Measurements from ENCODE around the gene C1orf167.
A peak's percentile ranks its signal among the peaks of the same experiment; 100 is the strongest.

The C1orf167 gene

DNA sequence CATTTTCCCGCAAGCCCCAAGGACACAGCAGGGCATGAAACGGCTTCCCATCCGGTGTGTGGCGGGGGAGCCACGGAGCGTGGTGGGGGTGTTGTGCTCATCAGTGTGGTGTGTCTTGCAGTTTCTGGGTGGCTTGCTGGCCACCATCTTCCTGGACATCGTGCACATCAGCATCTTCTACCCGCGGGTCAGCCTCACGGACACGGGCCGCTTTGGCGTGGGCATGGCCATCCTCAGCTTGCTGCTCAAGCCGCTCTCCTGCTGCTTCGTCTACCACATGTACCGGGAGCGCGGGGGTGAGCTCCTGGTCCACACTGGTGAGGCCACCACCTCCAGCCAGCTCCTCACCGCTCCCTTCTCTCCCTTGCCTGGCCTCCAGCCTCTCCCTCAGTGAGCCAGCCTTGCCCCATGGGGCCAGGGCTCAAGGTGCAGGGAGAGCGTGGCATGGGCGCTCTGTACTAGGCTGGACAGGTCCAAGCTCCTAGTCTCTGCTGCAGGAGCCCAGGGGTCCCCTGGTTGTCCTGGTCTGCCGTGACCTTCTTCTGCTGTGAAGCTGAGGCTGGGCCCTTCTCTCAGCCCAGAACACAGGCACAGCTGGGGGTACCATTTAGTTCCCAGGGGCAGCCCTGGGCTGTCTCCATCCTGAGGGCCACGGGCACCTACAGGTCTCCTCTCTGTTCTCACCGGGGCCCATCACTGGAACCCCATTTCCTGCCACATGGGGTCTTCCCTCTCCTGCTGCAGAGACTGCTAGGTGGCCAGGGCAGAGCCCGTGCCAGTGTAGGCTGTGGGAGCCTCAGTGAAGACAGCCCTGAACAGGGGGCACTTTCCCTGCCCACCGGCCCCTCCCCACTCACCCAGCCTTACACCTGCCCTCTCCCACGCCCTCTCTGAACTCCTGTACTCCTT, 13.4 kb upstream of the C1orf167 start (continued):
- TF ChIP-seq SNAI2 (CRISPR knock-in tag; IDR thresholded peaks at IDR 0.05) (no peak), TCF4 (CRISPR knock-in tag; IDR thresholded peaks at IDR 0.05; ENCODE audit: borderline replicate concordance) (no peak), ARNTL (CRISPR knock-in tag; IDR thresholded peaks at IDR 0.05; ENCODE audit: borderline replicate concordance, low read depth) (no peak)

DNA sequence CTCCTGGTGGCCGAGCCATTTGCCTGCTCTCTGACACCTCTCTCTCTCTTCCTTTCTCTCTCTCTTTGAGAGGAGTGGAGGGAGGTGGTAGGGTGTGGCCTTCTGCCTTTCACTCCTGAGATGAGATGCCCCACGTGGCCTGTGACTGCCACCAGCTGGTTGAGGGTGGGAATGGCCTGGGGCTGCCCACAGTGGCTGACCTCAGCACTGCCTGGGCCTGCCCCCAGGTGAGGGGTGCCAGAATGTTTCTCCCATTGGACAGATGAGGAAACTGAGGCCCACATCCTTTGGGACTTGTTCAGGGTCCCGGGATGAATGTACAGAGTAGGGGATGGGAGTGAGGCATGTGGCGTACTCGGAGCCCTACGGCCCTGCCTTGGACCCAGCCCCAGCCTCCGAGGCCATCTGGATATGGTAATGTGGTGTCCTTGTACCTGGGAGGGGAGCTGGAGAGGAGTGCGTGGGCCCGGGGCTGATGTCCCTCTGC, 12.7 kb upstream of the C1orf167 start:
- ATAC-seq, result peak; percentile 75
- TF ChIP-seq, protein P1, sequence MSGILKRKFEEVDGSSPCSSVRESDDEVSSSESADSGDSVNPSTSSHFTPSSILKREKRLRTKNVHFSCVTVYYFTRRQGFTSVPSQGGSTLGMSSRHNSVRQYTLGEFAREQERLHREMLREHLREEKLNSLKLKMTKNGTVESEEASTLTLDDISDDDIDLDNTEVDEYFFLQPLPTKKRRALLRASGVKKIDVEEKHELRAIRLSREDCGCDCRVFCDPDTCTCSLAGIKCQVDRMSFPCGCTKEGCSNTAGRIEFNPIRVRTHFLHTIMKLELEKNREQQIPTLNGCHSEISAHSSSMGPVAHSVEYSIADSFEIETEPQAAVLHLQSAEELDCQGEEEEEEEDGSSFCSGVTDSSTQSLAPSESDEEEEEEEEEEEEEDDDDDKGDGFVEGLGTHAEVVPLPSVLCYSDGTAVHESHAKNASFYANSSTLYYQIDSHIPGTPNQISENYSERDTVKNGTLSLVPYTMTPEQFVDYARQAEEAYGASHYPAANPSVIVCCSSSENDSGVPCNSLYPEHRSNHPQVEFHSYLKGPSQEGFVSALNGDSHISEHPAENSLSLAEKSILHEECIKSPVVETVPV (CRISPR knock-in tag; IDR thresholded peaks at IDR 0.05), result no peak
- TF ChIP-seq TCF4 (CRISPR knock-in tag; IDR thresholded peaks at IDR 0.05; ENCODE audit: borderline replicate concordance), result no peak
- TF ChIP-seq, protein P2, sequence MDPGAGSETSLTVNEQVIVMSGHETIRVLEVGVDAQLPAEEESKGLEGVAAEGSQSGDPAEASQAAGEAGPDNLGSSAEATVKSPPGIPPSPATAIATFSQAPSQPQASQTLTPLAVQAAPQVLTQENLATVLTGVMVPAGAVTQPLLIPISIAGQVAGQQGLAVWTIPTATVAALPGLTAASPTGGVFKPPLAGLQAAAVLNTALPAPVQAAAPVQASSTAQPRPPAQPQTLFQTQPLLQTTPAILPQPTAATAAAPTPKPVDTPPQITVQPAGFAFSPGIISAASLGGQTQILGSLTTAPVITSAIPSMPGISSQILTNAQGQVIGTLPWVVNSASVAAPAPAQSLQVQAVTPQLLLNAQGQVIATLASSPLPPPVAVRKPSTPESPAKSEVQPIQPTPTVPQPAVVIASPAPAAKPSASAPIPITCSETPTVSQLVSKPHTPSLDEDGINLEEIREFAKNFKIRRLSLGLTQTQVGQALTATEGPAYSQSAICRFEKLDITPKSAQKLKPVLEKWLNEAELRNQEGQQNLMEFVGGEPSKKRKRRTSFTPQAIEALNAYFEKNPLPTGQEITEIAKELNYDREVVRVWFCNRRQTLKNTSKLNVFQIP (CRISPR knock-in tag; IDR thresholded peaks at IDR 0.05; ENCODE audit: borderline replicate concordance, low read depth), result no peak
- TF ChIP-seq, protein P3, sequence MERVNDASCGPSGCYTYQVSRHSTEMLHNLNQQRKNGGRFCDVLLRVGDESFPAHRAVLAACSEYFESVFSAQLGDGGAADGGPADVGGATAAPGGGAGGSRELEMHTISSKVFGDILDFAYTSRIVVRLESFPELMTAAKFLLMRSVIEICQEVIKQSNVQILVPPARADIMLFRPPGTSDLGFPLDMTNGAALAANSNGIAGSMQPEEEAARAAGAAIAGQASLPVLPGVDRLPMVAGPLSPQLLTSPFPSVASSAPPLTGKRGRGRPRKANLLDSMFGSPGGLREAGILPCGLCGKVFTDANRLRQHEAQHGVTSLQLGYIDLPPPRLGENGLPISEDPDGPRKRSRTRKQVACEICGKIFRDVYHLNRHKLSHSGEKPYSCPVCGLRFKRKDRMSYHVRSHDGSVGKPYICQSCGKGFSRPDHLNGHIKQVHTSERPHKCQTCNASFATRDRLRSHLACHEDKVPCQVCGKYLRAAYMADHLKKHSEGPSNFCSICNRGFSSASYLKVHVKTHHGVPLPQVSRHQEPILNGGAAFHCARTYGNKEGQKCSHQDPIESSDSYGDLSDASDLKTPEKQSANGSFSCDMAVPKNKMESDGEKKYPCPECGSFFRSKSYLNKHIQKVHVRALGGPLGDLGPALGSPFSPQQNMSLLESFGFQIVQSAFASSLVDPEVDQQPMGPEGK (CRISPR knock-in tag; IDR thresholded peaks at IDR 0.05; ENCODE audit: borderline replicate concordance), result no peak
- TF ChIP-seq ZNF70 (CRISPR knock-in tag; IDR thresholded peaks at IDR 0.05), result no peak
- TF ChIP-seq, protein P4, sequence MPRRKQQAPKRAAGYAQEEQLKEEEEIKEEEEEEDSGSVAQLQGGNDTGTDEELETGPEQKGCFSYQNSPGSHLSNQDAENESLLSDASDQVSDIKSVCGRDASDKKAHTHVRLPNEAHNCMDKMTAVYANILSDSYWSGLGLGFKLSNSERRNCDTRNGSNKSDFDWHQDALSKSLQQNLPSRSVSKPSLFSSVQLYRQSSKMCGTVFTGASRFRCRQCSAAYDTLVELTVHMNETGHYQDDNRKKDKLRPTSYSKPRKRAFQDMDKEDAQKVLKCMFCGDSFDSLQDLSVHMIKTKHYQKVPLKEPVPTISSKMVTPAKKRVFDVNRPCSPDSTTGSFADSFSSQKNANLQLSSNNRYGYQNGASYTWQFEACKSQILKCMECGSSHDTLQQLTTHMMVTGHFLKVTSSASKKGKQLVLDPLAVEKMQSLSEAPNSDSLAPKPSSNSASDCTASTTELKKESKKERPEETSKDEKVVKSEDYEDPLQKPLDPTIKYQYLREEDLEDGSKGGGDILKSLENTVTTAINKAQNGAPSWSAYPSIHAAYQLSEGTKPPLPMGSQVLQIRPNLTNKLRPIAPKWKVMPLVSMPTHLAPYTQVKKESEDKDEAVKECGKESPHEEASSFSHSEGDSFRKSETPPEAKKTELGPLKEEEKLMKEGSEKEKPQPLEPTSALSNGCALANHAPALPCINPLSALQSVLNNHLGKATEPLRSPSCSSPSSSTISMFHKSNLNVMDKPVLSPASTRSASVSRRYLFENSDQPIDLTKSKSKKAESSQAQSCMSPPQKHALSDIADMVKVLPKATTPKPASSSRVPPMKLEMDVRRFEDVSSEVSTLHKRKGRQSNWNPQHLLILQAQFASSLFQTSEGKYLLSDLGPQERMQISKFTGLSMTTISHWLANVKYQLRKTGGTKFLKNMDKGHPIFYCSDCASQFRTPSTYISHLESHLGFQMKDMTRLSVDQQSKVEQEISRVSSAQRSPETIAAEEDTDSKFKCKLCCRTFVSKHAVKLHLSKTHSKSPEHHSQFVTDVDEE (CRISPR knock-in tag; IDR thresholded peaks at IDR 0.05), result no peak

DNA sequence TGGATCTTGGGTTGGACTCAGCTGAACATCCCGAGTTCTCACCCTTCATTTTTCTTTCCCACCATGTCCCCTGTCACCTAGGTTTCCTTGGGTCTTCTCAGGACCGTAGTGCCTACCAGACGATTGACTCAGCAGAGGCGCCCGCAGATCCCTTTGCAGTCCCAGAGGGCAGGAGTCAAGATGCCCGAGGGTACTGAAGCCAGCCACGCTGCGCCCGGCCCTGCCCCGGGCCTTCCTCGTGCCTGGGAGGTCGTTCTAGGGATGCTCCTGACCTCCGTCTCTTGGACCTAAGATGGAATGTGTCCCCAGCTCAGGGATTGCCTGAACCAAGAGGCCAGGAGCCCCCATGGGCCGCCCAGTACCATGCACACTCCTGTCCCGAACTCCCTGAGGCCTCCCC, 12.0 kb upstream of the C1orf167 start:
- TF ChIP-seq GLIS3 (CRISPR knock-in tag; IDR thresholded peaks at IDR 0.05) (no peak), ZC3H10 (CRISPR knock-in tag; IDR thresholded peaks at IDR 0.05) (no peak), ZNF70 (CRISPR knock-in tag; IDR thresholded peaks at IDR 0.05) (no peak), ESRRG (CRISPR knock-in tag; IDR thresholded peaks at IDR 0.05) (no peak), ARNTL (CRISPR knock-in tag; IDR thresholded peaks at IDR 0.05; ENCODE audit: borderline replicate concordance, low read depth) (no peak), ISL1 (CRISPR knock-in tag; IDR thresholded peaks at IDR 0.05) (no peak), OSR1 (CRISPR knock-in tag; IDR thresholded peaks at IDR 0.05) (no peak)
- TF ChIP-seq, protein P3 (CRISPR knock-in tag; IDR thresholded peaks at IDR 0.05; ENCODE audit: borderline replicate concordance), result no peak
- TF ChIP-seq, protein P4 (CRISPR knock-in tag; IDR thresholded peaks at IDR 0.05), result no peak
- TF ChIP-seq, protein P2 (CRISPR knock-in tag; IDR thresholded peaks at IDR 0.05; ENCODE audit: borderline replicate concordance, low read depth), result no peak
- TF ChIP-seq, protein P5, sequence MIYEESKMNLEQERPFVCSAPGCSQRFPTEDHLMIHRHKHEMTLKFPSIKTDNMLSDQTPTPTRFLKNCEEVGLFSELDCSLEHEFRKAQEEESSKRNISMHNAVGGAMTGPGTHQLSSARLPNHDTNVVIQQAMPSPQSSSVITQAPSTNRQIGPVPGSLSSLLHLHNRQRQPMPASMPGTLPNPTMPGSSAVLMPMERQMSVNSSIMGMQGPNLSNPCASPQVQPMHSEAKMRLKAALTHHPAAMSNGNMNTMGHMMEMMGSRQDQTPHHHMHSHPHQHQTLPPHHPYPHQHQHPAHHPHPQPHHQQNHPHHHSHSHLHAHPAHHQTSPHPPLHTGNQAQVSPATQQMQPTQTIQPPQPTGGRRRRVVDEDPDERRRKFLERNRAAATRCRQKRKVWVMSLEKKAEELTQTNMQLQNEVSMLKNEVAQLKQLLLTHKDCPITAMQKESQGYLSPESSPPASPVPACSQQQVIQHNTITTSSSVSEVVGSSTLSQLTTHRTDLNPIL (CRISPR knock-in tag; IDR thresholded peaks at IDR 0.05; ENCODE audit: low read depth), result no peak
- TF ChIP-seq, protein P1 (CRISPR knock-in tag; IDR thresholded peaks at IDR 0.05), result no peak
- no peak for ATAC-seq

Data from SK-N-SH treated with all-trans-retinoic acid at 6 μM for 48 hours (cell line).